Esophagus (tissue), 2 donors: ENCODE measurements around the gene GCLC. TPM values are rescaled to one million over a fixed set of nuclear protein-coding genes. Genes with fewer than 3 reads are reported as not detected.
"Not testable (repeated sequence)": the region's sequence is repeated elsewhere in the genome, so short reads cannot be mapped to it uniquely, and the experiment has no call there.

Experiments used
- H3K27ac ChIP-seq, 2 donors: one replicate each; pipeline ENCODE4 v1.5.1; 2013; ENCODE audit warnings: low read depth in 2 of 2, mild to moderate bottlenecking in 2 of 2, inconsistent platforms in 1 of 2, low read length in 1 of 2, moderate library complexity in 1 of 2
- H3K27me3 ChIP-seq, 2 donors: one replicate each; pipeline ENCODE4 v1.6.1; 2013; ENCODE audit warnings: low read length in 2 of 2, control low read depth in 1 of 2, mild to moderate bottlenecking in 1 of 2; ENCODE audit not compliant: insufficient read depth in 2 of 2, control insufficient read depth in 1 of 2
- H3K36me3 ChIP-seq, 2 donors: one replicate each; pipeline ENCODE4 v1.6.1; 2013; ENCODE audit warnings: low read length in 1 of 2; ENCODE audit not compliant: control insufficient read depth in 2 of 2, insufficient read depth in 2 of 2
- H3K4me1 ChIP-seq, 2 donors: one replicate each; pipeline ENCODE4 v1.6.1; 2013; ENCODE audit warnings: low read length in 1 of 2; ENCODE audit not compliant: control insufficient read depth in 2 of 2, insufficient read depth in 2 of 2
- H3K4me3 ChIP-seq, 2 donors: one replicate each; pipeline ENCODE4 v1.5.1; 2013; ENCODE audit warnings: low read length in 2 of 2, mild to moderate bottlenecking in 2 of 2, low read depth in 1 of 2, moderate library complexity in 1 of 2
- H3K9me3 ChIP-seq, 2 donors: one replicate each; pipeline ENCODE4 v1.6.1; 2013; ENCODE audit warnings: mild to moderate bottlenecking in 2 of 2, low read depth in 1 of 2, low read length in 1 of 2, moderate library complexity in 1 of 2; ENCODE audit not compliant: control insufficient read depth in 2 of 2, insufficient read depth in 1 of 2
- WGBS, 2 donors: extraction: QIAGEN DNeasy Blood & Tissue Kit; methylation state at CpG; one replicate each; pipeline ENCODE4 v1.1.7; 2013; 5-methylcytosine and 5-hydroxymethylcytosine counted together
- polyA plus RNA-seq, 2 donors: library from polyadenylated mRNA; stranded (reverse); fragments of 200-250 nt; gene quantifications; one replicate each; pipeline ENCODE4 v1.2.3, GENCODE V29; 2013
- donor health status: healthy with polysubstance abuse.
- donor health status: Bipolar disorder and iron deficiency.

GCLC gene
- polyA plus RNA-seq, 2 donors: 12.9 to 22.6 TPM

GRCh38 chr6:53565886-53566285, 21.0 kb upstream of the GCLC start:
- H3K27ac ChIP-seq: no peak overlapping the region
- H3K4me3 ChIP-seq: no peak overlapping the region
- H3K27me3 ChIP-seq: no peaks in the 10 kb centered on the region
- WGBS, 2 donors: 83 to 85% methylated on average over 3 of the region's 3 CpGs
- H3K4me1 ChIP-seq: no peaks in the 10 kb centered on the region
- H3K9me3 ChIP-seq: no peaks in the 10 kb centered on the region
- no peaks in the 10 kb centered on the region for H3K36me3 ChIP-seq

- no peak overlapping the region for H3K27ac ChIP-seq
- WGBS, 2 donors: 80 to 89% methylated on average over 2 of the region's 2 CpGs
- no peaks in the 10 kb centered on the region for H3K9me3 ChIP-seq
- H3K27me3 ChIP-seq: no peaks in the 10 kb centered on the region
- H3K4me1 ChIP-seq: no peaks in the 10 kb centered on the region
- H3K4me3 ChIP-seq: no peak overlapping the region
- H3K36me3 ChIP-seq: no peaks in the 10 kb centered on the region
These were observed 19.6 kb upstream of the GCLC start for GRCh38 chr6:53564401-53565065.

- no peaks in the 10 kb centered on the region for H3K36me3 ChIP-seq
- no peaks in the 10 kb centered on the region for H3K27me3 ChIP-seq
- 81 to 89% methylated on average over 2 of the region's 2 CpGs for WGBS, 2 donors
- H3K9me3 ChIP-seq: no peaks in the 10 kb centered on the region
- no peak overlapping the region for H3K27ac ChIP-seq
- no peak overlapping the region for H3K4me3 ChIP-seq
- no peaks in the 10 kb centered on the region for H3K4me1 ChIP-seq
These were observed 12.2 kb upstream of the GCLC start for GRCh38 chr6:53556986-53557715.

- H3K4me1 ChIP-seq, H3K36me3 ChIP-seq, H3K27ac ChIP-seq, H3K27me3 ChIP-seq, H3K4me3 ChIP-seq, H3K9me3 ChIP-seq: not testable (repeated sequence)
- 85 to 88% methylated on average over 3 of the region's 3 CpGs for WGBS, 2 donors
These were observed 8.7 kb upstream of the GCLC start for GRCh38 chr6:53553600-53553999.

- H3K9me3 ChIP-seq, H3K4me1 ChIP-seq: not testable (repeated sequence)
- 68 to 79% methylated on average over 7 of the region's 7 CpGs for WGBS, 2 donors
These were observed 6.8 kb upstream of the GCLC start for GRCh38 chr6:53551681-53552080.

GRCh38 chr6:53547811-53548496, 3.1 kb upstream of the GCLC start:
- no peaks in the 10 kb centered on the region for H3K4me1 ChIP-seq
- H3K27me3 ChIP-seq: no peaks in the 10 kb centered on the region
- WGBS, 2 donors: 1% methylated on average over 50 to 57 of the region's 57 CpGs
- H3K27ac ChIP-seq: peak overlapping the region; percentile 81 to 88
- H3K36me3 ChIP-seq: no peaks in the 10 kb centered on the region
- H3K9me3 ChIP-seq: no peaks in the 10 kb centered on the region
- H3K4me3 ChIP-seq: peak overlapping the region; percentile 65 to 66

More at GRCh38 chr6:53551681-53552080, 6.8 kb upstream of the GCLC start:
- H3K27ac ChIP-seq, H3K4me3 ChIP-seq, H3K27me3 ChIP-seq, H3K36me3 ChIP-seq: not testable (repeated sequence)

- H3K36me3 ChIP-seq: no peaks in the 10 kb centered on the region
- H3K4me3 ChIP-seq: peak overlapping the region; percentile 65 to 66
- no peaks in the 10 kb centered on the region for H3K4me1 ChIP-seq
- no peaks in the 10 kb centered on the region for H3K9me3 ChIP-seq
- peak overlapping the region; percentile 81 to 84 for H3K27ac ChIP-seq
- 9 to 11% methylated on average over 12 of the region's 12 CpGs for WGBS, 2 donors
- no peaks in the 10 kb centered on the region for H3K27me3 ChIP-seq
These were observed 2.4 kb upstream of the GCLC start for GRCh38 chr6:53547166-53547810.

- WGBS, 2 donors: 50 to 76% methylated on average over 2 of the region's 2 CpGs
- Histone ChIP-seq H3K4me1 (no peaks in the 10 kb centered on the region), H3K9me3 (no peaks in the 10 kb centered on the region), H3K4me3 (no peak overlapping the region), H3K36me3 (no peaks in the 10 kb centered on the region), H3K27ac (no peak overlapping the region), H3K27me3 (no peaks in the 10 kb centered on the region)
These were observed 1.4 kb upstream of the GCLC start for GRCh38 chr6:53546281-53546680.

GRCh38 chr6:53544217-53544469, 758 bp downstream of the GCLC start:
- Histone ChIP-seq H3K27ac (peak overlapping the region; percentile 94 to 96), H3K4me3 (peak overlapping the region; percentile 90 to 98), H3K27me3 (no peaks in the 10 kb centered on the region), H3K4me1 (no peaks in the 10 kb centered on the region), H3K9me3 (no peaks in the 10 kb centered on the region), H3K36me3 (no peaks in the 10 kb centered on the region)
- 0% methylated on average over 20 to 24 of the region's 24 CpGs for WGBS, 2 donors
